ENCODE measurements around the gene ADGRG3. TPM values are rescaled to one million over a fixed set of nuclear protein-coding genes. Genes with fewer than 3 reads are reported as not detected.

Gene ADGRG3
- total RNA-seq, 4 donors from 2014 or later = 3.8 to 14.2 (median 8.2) TPM

- H3K4me1 ChIP-seq = no peaks in the 10 kb centered on the region
- H3K4me3 ChIP-seq (replicated peaks in 1 of 3) = no peak overlapping the region
- H3K36me3 ChIP-seq = no peaks in the 10 kb centered on the region
- H3K9me3 ChIP-seq = no peaks in the 10 kb centered on the region
- no peak overlapping the region for H3K27ac ChIP-seq
- WGBS, 2 donors = 80 to 91% methylated on average over 11 of the region's 11 CpGs
- no peak for TF ChIP-seq POLR2A (IDR thresholded peaks at IDR 0.05)
- TF ChIP-seq, protein P1, sequence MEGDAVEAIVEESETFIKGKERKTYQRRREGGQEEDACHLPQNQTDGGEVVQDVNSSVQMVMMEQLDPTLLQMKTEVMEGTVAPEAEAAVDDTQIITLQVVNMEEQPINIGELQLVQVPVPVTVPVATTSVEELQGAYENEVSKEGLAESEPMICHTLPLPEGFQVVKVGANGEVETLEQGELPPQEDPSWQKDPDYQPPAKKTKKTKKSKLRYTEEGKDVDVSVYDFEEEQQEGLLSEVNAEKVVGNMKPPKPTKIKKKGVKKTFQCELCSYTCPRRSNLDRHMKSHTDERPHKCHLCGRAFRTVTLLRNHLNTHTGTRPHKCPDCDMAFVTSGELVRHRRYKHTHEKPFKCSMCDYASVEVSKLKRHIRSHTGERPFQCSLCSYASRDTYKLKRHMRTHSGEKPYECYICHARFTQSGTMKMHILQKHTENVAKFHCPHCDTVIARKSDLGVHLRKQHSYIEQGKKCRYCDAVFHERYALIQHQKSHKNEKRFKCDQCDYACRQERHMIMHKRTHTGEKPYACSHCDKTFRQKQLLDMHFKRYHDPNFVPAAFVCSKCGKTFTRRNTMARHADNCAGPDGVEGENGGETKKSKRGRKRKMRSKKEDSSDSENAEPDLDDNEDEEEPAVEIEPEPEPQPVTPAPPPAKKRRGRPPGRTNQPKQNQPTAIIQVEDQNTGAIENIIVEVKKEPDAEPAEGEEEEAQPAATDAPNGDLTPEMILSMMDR (IDR thresholded peaks at IDR 0.05) = no peak
- H3K27me3 ChIP-seq = no peaks in the 10 kb centered on the region
- intact Hi-C loops (cut with DNase I) = no loop called here
- no peak for DNase-seq
Measured at GRCh38 chr16:57682809-57683635, 14.9 kb downstream of the ADGRG3 start.

DNA sequence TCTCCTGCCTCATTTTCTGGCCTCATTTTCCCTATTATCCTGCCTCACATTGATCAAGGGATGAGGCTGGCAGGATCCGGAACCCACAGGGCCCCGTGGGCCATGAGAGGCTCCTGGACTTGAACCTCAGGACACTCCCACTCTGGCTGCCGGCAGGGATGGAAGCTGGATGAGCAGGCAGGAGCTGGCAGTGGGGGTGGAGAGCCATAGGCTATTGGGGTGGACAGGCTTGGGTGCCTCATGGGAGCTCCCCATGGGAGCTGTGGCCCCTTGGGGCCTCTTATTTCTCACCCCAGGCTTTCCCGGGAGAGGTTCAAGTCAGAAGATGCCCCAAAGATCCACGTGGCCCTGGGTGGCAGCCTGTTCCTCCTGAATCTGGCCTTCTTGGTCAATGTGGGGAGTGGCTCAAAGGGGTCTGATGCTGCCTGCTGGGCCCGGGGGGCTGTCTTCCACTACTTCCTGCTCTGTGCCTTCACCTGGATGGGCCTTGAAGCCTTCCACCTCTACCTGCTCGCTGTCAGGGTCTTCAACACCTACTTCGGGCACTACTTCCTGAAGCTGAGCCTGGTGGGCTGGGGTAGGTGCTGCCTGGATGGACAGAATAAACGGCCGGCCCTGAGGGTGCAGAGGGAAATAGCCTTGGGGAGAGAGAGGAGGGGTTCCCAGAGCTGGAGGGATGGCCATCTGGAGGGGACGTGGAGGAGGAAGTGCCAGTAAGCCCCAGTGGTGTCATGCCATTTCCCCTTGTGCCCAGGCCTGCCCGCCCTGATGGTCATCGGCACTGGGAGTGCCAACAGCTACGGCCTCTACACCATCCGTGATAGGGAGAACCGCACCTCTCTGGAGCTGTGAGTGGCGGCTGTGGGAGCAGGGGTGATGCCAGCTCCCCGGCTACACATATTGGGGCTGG, 15.8 kb downstream of the ADGRG3 start:
- Histone ChIP-seq H3K9me3 (no peaks in the 10 kb centered on the region), H3K4me1 (no peaks in the 10 kb centered on the region), H3K4me3 (replicated peaks in 1 of 3) (no peak overlapping the region), H3K36me3 (no peaks in the 10 kb centered on the region), H3K27me3 (no peaks in the 10 kb centered on the region), H3K27ac (no peak overlapping the region)
- no peak for TF ChIP-seq POLR2A (IDR thresholded peaks at IDR 0.05)
- WGBS, 2 donors = 88 to 92% methylated on average over 15 to 16 of the region's 18 CpGs
- no peak for DNase-seq
- intact Hi-C loops (cut with DNase I) = no loop called here

DNA sequence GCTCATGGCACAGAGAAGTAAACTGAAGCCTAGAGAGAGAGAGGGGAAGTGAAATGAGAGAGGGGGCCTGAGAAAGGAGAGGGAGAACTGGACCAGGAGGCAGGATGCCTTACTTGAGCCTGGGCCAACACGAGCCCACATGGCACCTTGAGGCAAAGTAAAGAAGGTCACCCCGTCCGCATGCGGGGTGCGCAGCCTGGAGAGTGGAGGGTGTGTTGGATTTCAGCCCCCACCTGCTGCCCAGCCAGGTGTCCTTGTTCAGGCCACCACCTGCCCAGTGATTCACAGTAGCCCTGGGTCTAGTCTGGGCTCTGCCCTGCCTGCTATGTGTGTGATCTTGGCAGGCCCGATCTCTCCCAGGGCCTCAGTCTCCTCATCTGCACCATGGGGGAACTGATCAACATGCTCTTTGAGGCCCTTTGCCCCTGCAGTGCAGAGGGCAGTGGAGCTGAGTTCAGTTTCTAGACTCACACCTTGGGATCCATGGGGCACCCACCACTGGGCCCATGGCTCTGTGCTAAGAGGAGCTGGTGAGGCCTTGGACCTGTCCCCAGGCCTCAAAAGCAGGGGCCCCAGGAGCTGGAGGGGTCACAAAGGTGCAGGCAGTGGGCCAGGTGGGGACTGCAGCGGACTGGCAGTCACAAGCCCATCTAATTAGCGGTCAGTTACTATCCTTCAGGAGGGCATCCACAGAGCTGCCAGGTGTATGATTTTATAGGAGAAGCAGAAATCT, 16.7 kb downstream of the ADGRG3 start:
- no peak overlapping the region for H3K4me3 ChIP-seq (replicated peaks in 1 of 3)
- no peaks in the 10 kb centered on the region for H3K9me3 ChIP-seq
- no peak for DNase-seq
- no peaks in the 10 kb centered on the region for H3K36me3 ChIP-seq
- 94 to 96% methylated on average over 7 to 8 of the region's 8 CpGs for WGBS, 2 donors
- H3K27me3 ChIP-seq = no peaks in the 10 kb centered on the region
- no peaks in the 10 kb centered on the region for H3K4me1 ChIP-seq
- H3K27ac ChIP-seq = no peak overlapping the region
- no peak for TF ChIP-seq POLR2A (IDR thresholded peaks at IDR 0.05)
- TF ChIP-seq, protein P1 (IDR thresholded peaks at IDR 0.05) = no peak
- intact Hi-C loops (cut with DNase I) = no loop called here

DNA sequence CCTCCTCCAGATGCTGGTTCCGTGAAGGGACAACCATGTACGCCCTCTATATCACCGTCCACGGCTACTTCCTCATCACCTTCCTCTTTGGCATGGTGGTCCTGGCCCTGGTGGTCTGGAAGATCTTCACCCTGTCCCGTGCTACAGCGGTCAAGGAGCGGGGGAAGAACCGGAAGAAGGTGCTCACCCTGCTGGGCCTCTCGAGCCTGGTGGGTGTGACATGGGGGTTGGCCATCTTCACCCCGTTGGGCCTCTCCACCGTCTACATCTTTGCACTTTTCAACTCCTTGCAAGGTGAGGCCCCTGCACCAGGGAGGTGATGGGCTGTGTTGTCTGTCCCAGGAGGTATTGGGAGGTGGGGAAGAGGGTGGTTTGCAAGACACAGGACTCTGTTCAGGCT, 17.5 kb downstream of the ADGRG3 start:
- 82 to 89% methylated on average over 7 to 11 of the region's 11 CpGs for WGBS, 2 donors
- H3K4me1 ChIP-seq = no peaks in the 10 kb centered on the region
- no peak overlapping the region for H3K4me3 ChIP-seq (replicated peaks in 1 of 3)

GRCh38 chr16:57686577-57686976, 18.5 kb downstream of the ADGRG3 start:
- 73 to 75% methylated on average over 4 of the region's 4 CpGs for WGBS, 2 donors
- TF ChIP-seq, protein P1 (IDR thresholded peaks at IDR 0.05) = no peak
- TF ChIP-seq POLR2A (IDR thresholded peaks at IDR 0.05) = no peak
- Histone ChIP-seq H3K4me1 (no peaks in the 10 kb centered on the region), H3K27me3 (no peaks in the 10 kb centered on the region), H3K36me3 (no peaks in the 10 kb centered on the region), H3K27ac (no peak overlapping the region), H3K4me3 (replicated peaks in 1 of 3) (no peak overlapping the region), H3K9me3 (no peaks in the 10 kb centered on the region)
- intact Hi-C loops (cut with DNase I) = no loop called here
- no peak for DNase-seq

More for the DNA sequence above, 17.5 kb downstream of the ADGRG3 start:
- Histone ChIP-seq H3K27me3 (no peaks in the 10 kb centered on the region), H3K27ac (no peak overlapping the region), H3K36me3 (no peaks in the 10 kb centered on the region), H3K9me3 (no peaks in the 10 kb centered on the region)
- intact Hi-C loops (cut with DNase I) = no loop called here
- TF ChIP-seq, protein P1 (IDR thresholded peaks at IDR 0.05) = no peak
- TF ChIP-seq POLR2A (IDR thresholded peaks at IDR 0.05) = no peak
- no peak for DNase-seq

Measured in thyroid gland (tissue), 4 donors.